Nephron progenitor cell (in vitro differentiated cells): ENCODE data around the gene PRICKLE2.

Source experiments
- DNase-seq: peaks from one replicate; pipeline ENCODE4 v3.0.0; 2021
- H3K27ac Mint-ChIP-seq: 2 replicates; pipeline ENCODE4 v1.8.0; 2021; ENCODE audit warnings: mild to moderate bottlenecking, moderate library complexity, mixed read lengths
- H3K27me3 Mint-ChIP-seq: 2 replicates; pipeline ENCODE4 v1.8.0; 2021; ENCODE audit warnings: mild to moderate bottlenecking, low read depth, mixed read lengths; ENCODE audit not compliant: poor library complexity
- H3K36me3 Mint-ChIP-seq: 2 replicates; pipeline ENCODE4 v1.8.0; 2021; ENCODE audit warnings: low read depth, mixed read lengths
- H3K4me1 Mint-ChIP-seq: 2 replicates; pipeline ENCODE4 v1.8.0; 2021; ENCODE audit warnings: mixed read lengths
- H3K4me3 Mint-ChIP-seq: 2 replicates; pipeline ENCODE4 v1.8.0; 2021; ENCODE audit warnings: mild to moderate bottlenecking, moderate library complexity, mixed read lengths
- H3K9me3 Mint-ChIP-seq: 2 replicates; pipeline ENCODE4 v1.8.0; 2021; ENCODE audit warnings: mild to moderate bottlenecking, moderate library complexity, mixed read lengths
- CTCF ChIP-seq: fragments of 200-600 bp; sonication (generic); IDR thresholded peaks from 2 replicates; pipeline ENCODE4 v1.5.0; 2021; ENCODE audit warnings: antibody characterized with exemption

PRICKLE2 gene

GRCh38 chr3:64188810-64189560 lies 36.3 kb downstream of the PRICKLE2 start:
- H3K9me3 Mint-ChIP-seq: peaks cover 13% of the 10 kb centered on the region
- H3K4me1 Mint-ChIP-seq: peaks cover 50% of the 10 kb centered on the region
- no peak for TF ChIP-seq CTCF
- H3K27ac Mint-ChIP-seq: peak overlapping the region; percentile 46
- DNase-seq: no peak
- H3K27me3 Mint-ChIP-seq: peaks cover 3% of the 10 kb centered on the region
- no peak overlapping the region for H3K4me3 Mint-ChIP-seq
- H3K36me3 Mint-ChIP-seq: peaks cover 27% of the 10 kb centered on the region

- H3K9me3 Mint-ChIP-seq: no peaks in the 10 kb centered on the region
- H3K27ac Mint-ChIP-seq: peak overlapping the region; percentile 72
- peaks cover 50% of the 10 kb centered on the region for H3K4me1 Mint-ChIP-seq
- peaks cover 3% of the 10 kb centered on the region for H3K27me3 Mint-ChIP-seq
- DNase-seq: no peak
- no peak overlapping the region for H3K4me3 Mint-ChIP-seq
- H3K36me3 Mint-ChIP-seq: peaks cover 10% of the 10 kb centered on the region
- no peak for TF ChIP-seq CTCF
Observed at GRCh38 chr3:64187065-64187959, 38.0 kb downstream of the PRICKLE2 start.

- no peak overlapping the region for H3K4me3 Mint-ChIP-seq
- no peak for TF ChIP-seq CTCF
- no peak overlapping the region for H3K27ac Mint-ChIP-seq
- peaks cover 50% of the 10 kb centered on the region for H3K4me1 Mint-ChIP-seq
- H3K9me3 Mint-ChIP-seq: no peaks in the 10 kb centered on the region
- no peak for DNase-seq
- H3K27me3 Mint-ChIP-seq: peaks cover 3% of the 10 kb centered on the region
- peaks cover 9% of the 10 kb centered on the region for H3K36me3 Mint-ChIP-seq
Observed at GRCh38 chr3:64186667-64187064, 38.6 kb downstream of the PRICKLE2 start.

GRCh38 chr3:64185436-64185835 lies 39.8 kb downstream of the PRICKLE2 start:
- Mint-ChIP-seq H3K4me3 (no peak overlapping the region), H3K27ac (no peak overlapping the region)

GRCh38 chr3:64184621-64185020 lies 40.6 kb downstream of the PRICKLE2 start:
- H3K4me3 Mint-ChIP-seq: no peak overlapping the region
- peaks cover 40% of the 10 kb centered on the region for H3K4me1 Mint-ChIP-seq
- H3K27me3 Mint-ChIP-seq: peaks cover 3% of the 10 kb centered on the region
- TF ChIP-seq CTCF: no peak
- no peaks in the 10 kb centered on the region for H3K9me3 Mint-ChIP-seq
- no peak for DNase-seq
- H3K36me3 Mint-ChIP-seq: peaks cover 21% of the 10 kb centered on the region
- no peak overlapping the region for H3K27ac Mint-ChIP-seq

More at GRCh38 chr3:64185436-64185835, 39.8 kb downstream of the PRICKLE2 start:
- H3K4me1 Mint-ChIP-seq: peaks cover 48% of the 10 kb centered on the region
- TF ChIP-seq CTCF: no peak
- H3K27me3 Mint-ChIP-seq: peaks cover 3% of the 10 kb centered on the region
- peaks cover 16% of the 10 kb centered on the region for H3K36me3 Mint-ChIP-seq
- H3K9me3 Mint-ChIP-seq: no peaks in the 10 kb centered on the region
- DNase-seq: no peak
